GM19193 (cell line): ENCODE data around the gene ASIC3.

Experiments
- POLR2A ChIP-seq: IDR thresholded peaks from 4 replicates; pipeline ENCODE4 v1.6.1; 2011; ENCODE audit not compliant: insufficient read depth, insufficient read length; ENCODE audit errors: extremely low read depth

The ASIC3 gene

GRCh38 chr7:151039850-151040548, 8.3 kb upstream of the ASIC3 start:
- TF ChIP-seq POLR2A, result no peak

GRCh38 chr7:151040616-151041375, 7.5 kb upstream of the ASIC3 start:
- no peak for TF ChIP-seq POLR2A

- TF ChIP-seq POLR2A, result no peak
Measured at GRCh38 chr7:151043959-151044358, 4.4 kb upstream of the ASIC3 start.

GRCh38 chr7:151045262-151045661, 3.1 kb upstream of the ASIC3 start:
- TF ChIP-seq POLR2A, result no peak

- TF ChIP-seq POLR2A, result no peak
Measured at GRCh38 chr7:151045967-151046366, 2.4 kb upstream of the ASIC3 start.

GRCh38 chr7:151046603-151047573, 1.4 kb upstream of the ASIC3 start:
- no peak for TF ChIP-seq POLR2A

- TF ChIP-seq POLR2A, result no peak
Measured at GRCh38 chr7:151048911-151049463, 656 bp downstream of the ASIC3 start.

- TF ChIP-seq POLR2A, result no peak
Measured at GRCh38 chr7:151051108-151051507, 2.8 kb downstream of the ASIC3 start.

- no peak for TF ChIP-seq POLR2A
Measured at GRCh38 chr7:151053096-151053495, 4.8 kb downstream of the ASIC3 start.

- TF ChIP-seq POLR2A, result no peak
Measured at GRCh38 chr7:151053751-151054150, 5.4 kb downstream of the ASIC3 start.

GRCh38 chr7:151056283-151056665, 7.9 kb downstream of the ASIC3 start:
- TF ChIP-seq POLR2A, result no peak

- TF ChIP-seq POLR2A, result no peak
Measured at GRCh38 chr7:151056666-151057505, 8.6 kb downstream of the ASIC3 start.

- TF ChIP-seq POLR2A, result no peak
Measured at GRCh38 chr7:151057506-151057988, 9.2 kb downstream of the ASIC3 start, which contains the start of gene CDK5. TSS of gene CDK5 (minus strand) at chr7:151057897. CDS start at chr7:151057848, 49 bp downstream.
